GM18519 (cell line): ENCODE data around the gene CCL8.
"Not testable (repeated sequence)": the region's sequence is repeated elsewhere in the genome, so short reads cannot be mapped to it uniquely, and the experiment has no call there.

Experiments
- ATAC-seq: cut with Tn5 transposase; IDR thresholded peaks from one replicate; pipeline ENCODE4 v1.9.1; 2021; ENCODE audit warnings: mild to moderate bottlenecking, moderate library complexity; ENCODE audit not compliant: unreplicated experiment, low FRiP score

CCL8 gene

GRCh38 chr17:34312080-34312479, 7.2 kb upstream of the CCL8 start:
- no peak for ATAC-seq

DNA sequence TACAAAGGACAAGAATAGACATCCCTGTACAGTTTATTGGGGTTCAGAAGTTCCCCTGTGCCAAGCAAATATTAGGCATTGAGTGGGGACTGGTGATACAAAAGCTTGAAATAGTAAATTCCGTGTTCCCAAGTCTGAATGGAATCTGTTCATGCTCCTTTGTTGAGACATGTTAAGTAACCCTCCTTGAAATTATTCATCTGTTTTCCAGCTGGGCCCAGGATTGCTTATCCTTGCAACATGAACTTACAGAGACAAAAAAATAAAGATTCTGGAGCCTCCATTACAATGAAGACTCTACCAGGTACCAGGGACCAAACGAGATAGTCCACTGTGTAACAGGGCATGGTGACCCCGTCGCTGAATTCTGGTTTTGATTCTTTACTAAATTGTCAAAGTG, 6.1 kb upstream of the CCL8 start:
- ATAC-seq = no peak

DNA sequence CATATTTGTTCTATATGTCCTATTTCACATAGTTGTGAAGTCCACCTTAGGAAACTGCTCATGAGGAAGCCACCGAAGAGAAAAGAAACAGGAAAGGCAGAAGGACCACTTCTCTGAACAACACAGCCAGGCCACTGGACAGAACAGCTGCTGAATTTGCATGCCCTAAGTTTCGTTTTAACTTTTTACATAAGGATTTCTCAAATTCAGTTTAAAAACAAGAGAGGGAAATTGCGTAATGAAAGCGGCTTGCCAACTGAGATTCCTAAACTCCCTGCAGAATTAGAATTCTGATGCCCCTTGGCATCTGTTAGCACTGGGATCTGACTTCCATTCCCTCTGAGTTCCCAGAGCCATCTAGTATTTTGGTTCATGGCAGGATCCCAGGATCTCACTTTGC, 5.0 kb upstream of the CCL8 start:
- ATAC-seq = no peak

DNA sequence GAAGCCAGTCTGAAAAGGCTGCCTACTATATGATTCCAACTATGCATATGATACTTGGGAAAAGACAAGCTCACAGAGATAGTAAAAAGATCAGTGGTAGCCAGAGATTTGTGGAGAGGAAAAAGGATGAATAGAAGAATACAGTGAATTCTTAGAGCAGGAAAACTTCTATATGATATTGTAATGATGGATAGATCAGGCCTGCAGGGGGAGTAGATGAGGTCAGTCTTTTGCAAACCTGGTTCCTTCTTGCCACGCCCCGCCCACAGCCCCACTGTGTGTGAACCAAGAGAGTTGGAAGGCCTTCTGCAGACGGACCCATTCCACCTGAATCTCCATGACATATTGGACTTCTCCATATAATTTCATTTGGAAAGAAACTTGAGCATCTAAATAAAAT, 761 bp upstream of the CCL8 start:
- ATAC-seq = no peak

- ATAC-seq = no peak
Observed at GRCh38 chr17:34321964-34322363, 2.7 kb downstream of the CCL8 start.

GRCh38 chr17:34327580-34327979, 8.3 kb downstream of the CCL8 start:
- ATAC-seq = not testable (repeated sequence)

- ATAC-seq = no peak
Observed at GRCh38 chr17:34337701-34338100, 18.5 kb downstream of the CCL8 start.

GRCh38 chr17:34339138-34339770, 20.0 kb downstream of the CCL8 start:
- ATAC-seq = no peak

DNA sequence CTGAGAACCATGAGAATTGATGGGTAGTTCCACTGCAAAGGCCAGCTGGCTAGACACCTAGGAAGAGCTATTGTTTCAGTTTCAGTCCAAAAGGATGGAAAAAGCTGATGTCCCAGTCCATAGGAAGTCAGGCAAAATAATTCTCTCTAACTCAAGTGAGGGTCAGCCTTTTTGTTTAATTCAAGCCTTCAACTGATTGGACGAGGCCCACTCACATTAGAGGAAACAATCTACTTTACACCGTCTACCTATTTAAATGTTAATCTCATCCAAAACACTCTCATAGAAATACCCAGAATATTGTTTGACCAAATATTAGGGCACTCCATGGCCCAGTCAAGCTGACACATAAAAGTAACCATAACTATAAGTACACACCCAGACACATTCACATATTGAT, 22.7 kb downstream of the CCL8 start:
- no peak for ATAC-seq

- ATAC-seq = no peak
Observed at GRCh38 chr17:34347063-34347462, 27.8 kb downstream of the CCL8 start.

- no peak for ATAC-seq
Observed at GRCh38 chr17:34349751-34350150, 30.5 kb downstream of the CCL8 start.

- ATAC-seq = no peak
Observed at GRCh38 chr17:34351096-34351495, 31.9 kb downstream of the CCL8 start.

- ATAC-seq = no peak
Observed at GRCh38 chr17:34352191-34352590, 33.0 kb downstream of the CCL8 start.

- ATAC-seq = no peak
Observed at GRCh38 chr17:34354637-34355036, 35.4 kb downstream of the CCL8 start.

GRCh38 chr17:34356194-34356593, 37.0 kb downstream of the CCL8 start, which contains the start of gene CCL13:
CCL13 (plus strand) TSS chr17:34356480; CDS start chr17:34356527, 47 bp downstream.
- ATAC-seq = no peak

- no peak for ATAC-seq
Observed at GRCh38 chr17:34357398-34357797, 38.2 kb downstream of the CCL8 start.

GRCh38 chr17:34358631-34359030, 39.4 kb downstream of the CCL8 start:
- ATAC-seq = no peak

- no peak for ATAC-seq
Observed at GRCh38 chr17:34360601-34361270, 41.5 kb downstream of the CCL8 start.

GRCh38 chr17:34361478-34362061, 42.3 kb downstream of the CCL8 start:
- ATAC-seq = no peak

DNA sequence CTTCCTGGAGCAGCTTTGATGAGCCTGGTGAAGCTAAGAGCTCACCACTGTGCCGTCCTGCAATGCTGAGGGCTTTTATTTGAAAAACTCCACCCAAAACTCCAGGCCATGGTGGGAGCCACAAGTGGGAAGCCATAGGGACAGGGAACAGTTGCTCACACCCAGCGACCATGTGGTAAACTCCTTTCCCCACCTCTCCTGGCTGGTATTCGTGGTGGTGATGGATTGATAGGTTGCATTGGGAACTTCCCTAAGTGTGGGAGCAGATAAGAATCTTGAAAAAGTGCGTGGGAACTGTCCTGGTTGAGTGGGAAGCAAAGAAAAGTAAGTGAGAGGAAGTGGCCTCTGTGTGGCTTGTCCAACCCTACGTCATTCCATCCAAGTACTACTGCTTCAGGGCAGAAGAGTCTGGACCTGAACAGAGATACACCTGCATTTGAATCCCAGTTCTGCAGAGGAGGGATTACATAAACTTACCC, 44.0 kb downstream of the CCL8 start, which contains the start of gene CCL1:
Gene CCL1, minus strand, starts transcription at position 51 of the 479 bp plus-strand sequence. CDS start 72 bp downstream, outside the sequence.
- ATAC-seq = no peak

- ATAC-seq = no peak
Observed at GRCh38 chr17:34364751-34365150, 45.5 kb downstream of the CCL8 start.

- no peak for ATAC-seq
Observed at GRCh38 chr17:34365340-34365739, 46.1 kb downstream of the CCL8 start.
